HG02943 (cell line): ENCODE results near the gene RNU5D-1.
"Not testable (repeated sequence)": the region's sequence is repeated elsewhere in the genome, so short reads cannot be mapped to it uniquely, and the experiment has no call there.

Experiments
- ATAC-seq: cut with Tn5 transposase; IDR thresholded peaks from one replicate; pipeline ENCODE4 v1.9.1; 2021; ENCODE audit warnings: mild to moderate bottlenecking, low read depth, moderate library complexity; ENCODE audit not compliant: unreplicated experiment

RNU5D-1 gene

DNA sequence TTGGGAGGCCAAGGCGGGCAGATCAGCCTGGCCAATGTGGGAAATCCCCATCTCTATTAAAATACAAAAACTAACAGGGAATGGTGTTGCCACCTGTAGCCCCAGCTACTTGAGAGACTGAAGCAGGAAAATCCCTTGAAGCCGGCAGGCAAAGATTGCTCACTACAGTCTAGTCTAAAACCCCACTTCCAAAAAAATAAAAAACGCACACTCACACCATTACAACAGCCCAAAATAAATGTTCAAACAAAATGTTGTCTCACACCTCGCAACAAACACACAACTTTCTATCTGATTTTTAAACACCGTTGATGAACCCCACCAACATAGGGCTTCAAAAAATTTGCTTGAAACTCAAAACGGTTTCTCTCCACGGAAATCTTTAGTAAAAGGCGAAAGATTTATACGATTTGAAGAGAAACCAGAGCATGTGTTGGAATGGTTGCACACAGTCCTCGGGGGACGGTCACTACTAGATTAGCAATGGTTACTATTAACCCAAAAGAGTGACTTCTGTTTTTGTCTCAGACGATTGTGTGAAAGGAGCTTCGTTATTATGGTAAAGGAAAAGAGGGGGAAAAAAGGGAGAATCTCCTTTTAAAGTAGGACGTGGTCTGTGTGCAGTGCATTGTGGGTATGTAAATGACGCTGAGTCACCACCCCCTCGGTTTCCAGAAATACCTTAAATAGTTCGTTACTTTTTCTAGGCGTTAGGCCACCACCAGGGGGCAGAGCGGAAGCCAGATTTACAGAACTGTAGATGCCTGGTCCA is at the start of gene RNU5D-1:
Gene RNU5D-1, minus strand, starts transcription at position 430 of the 772 bp plus-strand sequence.
- ATAC-seq, result peak; percentile 57

DNA sequence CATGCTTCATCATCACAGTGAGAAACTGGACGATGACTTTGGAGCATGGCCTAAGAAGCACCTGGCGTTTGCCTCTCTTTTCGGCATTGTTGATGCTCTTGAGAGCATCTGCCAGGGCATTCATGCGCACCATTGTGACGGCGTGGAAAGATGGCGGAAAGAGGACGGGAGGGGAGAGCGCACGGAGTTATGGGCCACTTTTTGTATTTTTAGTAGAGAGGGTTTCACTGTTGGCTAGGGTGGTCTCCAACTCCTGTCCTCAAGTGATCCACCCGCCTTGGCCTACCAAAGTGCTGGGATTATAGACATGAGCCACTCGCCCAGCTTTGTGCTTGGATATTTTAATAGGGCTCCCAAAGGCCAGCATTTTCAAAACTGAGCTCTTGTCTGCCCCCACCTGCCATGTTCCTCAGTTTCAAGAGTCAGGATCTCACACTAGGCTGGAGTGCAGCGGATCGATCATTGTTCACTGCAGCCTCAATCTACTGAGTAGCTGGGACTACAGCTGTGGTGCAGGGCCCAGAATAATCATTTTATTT is 49.7 kb upstream of the RNU5D-1 start:
- ATAC-seq, result no peak

DNA sequence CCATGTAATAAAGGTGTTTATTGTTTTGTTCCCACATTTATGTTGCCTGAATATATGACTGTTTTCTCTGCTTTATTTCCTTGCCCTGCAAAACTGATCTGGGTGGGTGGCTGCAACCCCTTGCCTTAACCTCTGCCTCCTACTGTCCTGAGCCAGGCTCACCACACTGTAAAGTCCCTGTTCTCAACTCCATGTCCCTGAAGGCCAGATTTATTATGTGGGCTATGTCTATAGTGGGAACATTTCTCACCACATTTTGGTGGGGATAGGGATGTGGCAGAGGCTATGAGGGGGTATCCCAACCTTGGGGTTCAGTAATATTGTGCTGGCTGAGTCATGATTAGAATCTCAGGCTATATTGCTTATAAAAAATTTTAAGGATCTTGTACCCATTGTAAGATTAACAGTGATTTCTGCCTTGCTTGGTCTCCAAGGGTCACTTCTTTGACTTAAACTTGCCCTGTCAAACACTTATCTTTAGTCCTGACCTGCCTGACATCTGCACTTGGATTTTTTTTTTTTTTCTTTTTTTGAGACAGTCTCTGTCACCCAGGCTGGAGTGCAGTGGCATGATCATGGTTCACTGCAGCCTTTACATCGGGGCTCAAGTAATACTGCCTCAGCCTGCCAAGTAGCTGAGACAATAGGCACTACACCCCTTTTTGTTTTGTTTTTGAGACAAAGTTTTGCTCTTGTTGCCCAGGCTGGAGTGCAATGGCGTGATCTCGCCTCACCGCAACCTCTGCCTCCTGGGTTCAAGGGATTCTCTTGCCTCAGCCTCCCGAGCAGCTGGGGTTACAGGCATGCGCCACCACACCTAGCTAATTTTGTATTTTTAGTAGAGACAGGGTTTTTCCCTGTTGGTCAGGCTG is 48.0 kb upstream of the RNU5D-1 start:
- ATAC-seq, result no peak

DNA sequence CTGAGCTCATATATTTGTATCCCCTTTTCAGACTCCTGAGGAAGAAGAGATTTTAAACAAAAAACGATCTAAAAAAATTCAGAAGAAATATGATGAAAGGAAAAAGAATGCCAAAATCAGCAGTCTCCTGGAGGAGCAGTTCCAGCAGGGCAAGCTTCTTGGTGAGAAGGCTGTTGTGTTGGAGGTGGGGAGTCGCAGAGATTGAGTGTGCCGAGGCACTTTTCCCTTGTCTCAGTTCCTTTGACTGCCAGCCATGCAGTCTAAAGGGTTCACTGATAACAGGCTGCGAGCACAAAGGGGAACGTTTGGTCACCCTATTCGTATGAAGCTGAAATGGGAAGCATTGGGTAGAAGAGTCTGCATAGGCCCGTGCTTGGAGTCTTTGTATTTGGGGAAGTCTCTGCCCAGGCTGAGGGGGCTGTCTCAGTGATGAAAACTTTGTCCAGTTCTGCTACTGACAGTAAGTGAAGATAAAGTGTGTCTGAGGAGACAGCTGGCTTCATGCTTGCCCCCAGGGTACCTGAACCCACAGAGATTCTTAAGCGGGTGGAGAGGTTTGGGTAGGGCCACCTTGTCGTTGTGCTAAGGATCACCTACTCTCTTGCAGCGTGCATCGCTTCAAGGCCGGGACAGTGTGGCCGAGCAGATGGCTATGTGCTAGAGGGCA is 47.1 kb upstream of the RNU5D-1 start:
- no peak for ATAC-seq

DNA sequence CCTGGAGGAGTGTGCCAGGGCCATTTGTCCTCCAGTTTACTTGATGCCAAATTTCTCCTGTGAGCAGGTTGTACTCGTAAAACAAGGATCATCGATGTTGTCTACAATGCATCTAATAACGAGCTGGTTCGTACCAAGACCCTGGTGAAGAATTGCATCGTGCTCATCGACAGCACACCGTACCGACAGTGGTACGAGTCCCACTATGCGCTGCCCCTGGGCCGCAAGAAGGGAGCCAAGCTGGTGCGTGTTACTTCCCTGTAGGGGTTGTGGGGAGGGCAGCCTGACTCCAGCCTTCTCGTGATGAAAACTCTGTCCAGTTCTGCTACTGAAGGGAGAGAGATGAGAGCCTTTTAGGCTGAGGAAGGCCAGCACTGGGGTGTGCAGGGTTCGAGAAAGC is 46.6 kb upstream of the RNU5D-1 start:
- no peak for ATAC-seq

DNA sequence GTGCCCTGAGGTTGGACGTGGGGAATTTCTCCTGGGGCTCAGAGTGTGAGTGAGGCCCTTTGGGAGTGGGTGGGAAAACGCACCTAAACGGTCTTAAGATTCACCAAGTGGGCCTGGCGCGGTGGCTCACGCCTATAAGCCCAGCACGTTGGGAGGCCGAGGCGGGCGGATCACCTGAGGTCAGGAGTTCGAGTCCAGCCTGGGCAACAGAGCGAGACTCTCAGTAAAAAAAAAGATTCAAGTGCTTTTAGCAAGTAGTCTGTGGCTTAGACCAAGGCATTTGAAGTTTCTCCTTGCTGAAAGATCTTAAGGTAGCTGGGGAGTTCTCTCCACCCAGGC is 45.7 kb upstream of the RNU5D-1 start:
- ATAC-seq, result no peak

DNA sequence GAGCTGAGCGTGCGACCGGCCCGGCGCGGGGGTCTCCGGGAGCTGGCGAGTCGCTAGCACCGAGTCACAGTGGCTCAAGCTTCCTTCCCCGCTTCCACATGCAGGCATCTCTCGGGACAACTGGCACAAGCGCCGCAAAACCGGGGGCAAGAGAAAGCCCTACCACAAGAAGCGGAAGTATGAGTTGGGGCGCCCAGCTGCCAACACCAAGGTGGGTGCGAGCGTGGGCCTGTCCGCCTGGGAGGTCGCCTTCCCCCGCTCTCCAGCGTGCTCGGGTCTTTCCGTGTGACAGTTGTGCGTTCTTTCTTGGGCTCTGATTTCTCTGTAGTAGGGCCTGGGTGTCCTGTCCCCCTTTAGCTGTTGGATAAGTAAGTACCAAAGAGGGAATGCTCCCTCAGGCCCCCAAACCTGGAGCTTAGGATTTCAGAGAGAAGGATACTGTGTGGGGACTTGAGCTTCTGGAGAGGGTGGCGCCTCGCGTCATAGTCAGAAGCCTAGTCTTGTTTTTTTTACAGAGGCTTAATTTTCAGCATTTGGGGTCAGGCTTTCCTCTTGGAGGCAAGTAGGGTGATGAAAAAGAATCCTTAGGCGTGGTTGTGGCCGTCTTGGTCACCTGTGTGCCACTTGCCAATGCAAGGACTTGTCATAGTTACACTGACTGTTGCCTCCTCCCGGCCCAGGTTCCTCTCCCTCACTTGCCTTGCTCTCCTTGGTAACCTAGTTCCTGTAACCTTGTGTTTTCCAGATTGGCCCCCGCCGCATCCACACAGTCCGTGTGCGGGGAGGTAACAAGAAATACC is 45.2 kb upstream of the RNU5D-1 start:
- peak; percentile 19 for ATAC-seq

DNA sequence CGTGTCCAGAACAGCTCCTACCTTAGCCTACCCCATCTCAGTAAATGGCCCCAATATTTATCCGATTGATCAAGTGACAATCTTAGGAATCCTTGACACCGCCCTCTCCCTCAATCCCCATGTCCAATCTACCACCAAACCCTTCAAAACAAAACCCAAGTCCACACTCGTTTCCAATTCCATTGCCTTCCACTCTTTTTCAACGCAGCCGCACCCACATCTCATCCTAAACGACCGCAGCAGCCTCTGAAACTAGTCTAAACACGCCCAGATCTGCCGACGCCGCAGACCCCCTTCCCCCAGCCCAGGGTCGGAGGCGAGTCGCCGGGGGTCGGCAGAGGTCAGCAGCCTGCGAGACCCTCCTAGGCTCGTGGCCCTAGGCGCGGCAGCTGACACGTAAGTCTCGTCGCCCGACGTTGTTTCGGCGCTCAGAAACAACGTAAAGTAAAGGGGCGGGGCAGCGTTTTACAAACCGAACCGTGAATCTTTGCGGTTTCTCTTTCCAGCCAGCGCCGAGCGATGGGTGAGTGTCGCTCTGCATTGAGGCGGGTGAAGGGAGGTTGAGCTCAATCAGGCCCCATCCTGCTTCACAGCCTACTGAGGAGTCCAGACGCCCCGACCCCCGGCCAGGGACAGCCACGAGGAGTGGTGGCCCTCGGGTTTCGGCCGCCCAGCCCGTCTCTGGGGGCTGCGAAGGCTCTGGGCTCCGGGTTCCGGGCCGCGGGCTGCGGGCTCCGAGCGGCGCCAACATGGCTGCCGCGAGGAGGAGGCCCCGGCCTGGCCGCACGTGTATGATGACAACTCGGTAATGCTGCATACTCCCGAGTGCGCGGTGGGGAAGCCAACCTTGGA is 44.3 kb upstream of the RNU5D-1 start, which contains the start of gene RPS8:
Gene RPS8, plus strand, starts transcription at position 463 of the 852 bp plus-strand sequence. Its CDS starts 57 bp downstream, at position 520.
- peak; percentile 64 for ATAC-seq

DNA sequence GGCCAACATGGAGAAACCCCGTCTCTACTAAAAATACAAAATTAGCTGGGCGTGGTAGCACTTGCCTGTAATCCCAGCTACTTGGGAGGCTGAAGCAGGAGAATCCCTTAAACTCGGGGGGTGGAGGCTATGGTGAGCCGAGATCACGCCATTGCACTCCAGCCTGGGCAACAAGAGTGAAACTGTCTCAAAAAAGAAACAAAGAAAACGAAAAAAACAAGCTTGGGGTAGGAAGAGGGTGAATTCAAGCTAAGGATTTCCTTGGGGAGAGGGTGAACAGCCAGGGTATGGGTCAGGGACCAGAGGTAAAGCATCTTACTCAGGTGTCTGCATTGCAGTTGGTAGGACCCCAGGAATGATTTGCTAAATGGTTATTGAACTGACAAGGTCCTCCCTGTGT is 35.5 kb upstream of the RNU5D-1 start:
- not testable (repeated sequence) for ATAC-seq

DNA sequence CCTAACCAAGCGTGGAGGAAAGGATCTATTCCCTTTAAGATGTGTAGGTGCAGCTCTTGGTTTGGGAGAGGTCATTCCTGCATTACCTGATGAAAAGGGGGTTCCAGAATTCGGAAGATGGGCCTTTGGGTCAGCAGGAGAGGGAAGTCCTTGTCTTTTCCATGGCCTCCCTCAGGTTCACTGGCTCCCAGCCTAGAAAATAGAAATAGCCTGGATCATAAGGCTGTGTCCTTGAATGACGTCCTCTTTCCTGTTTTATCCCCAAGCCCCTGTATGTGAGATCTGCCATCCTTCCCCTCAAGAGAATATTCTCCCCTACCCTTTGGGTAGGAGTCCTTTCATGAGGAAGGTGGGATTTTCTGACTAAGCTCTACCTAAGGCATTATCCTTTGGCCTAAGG is 29.9 kb upstream of the RNU5D-1 start:
- no peak for ATAC-seq

DNA sequence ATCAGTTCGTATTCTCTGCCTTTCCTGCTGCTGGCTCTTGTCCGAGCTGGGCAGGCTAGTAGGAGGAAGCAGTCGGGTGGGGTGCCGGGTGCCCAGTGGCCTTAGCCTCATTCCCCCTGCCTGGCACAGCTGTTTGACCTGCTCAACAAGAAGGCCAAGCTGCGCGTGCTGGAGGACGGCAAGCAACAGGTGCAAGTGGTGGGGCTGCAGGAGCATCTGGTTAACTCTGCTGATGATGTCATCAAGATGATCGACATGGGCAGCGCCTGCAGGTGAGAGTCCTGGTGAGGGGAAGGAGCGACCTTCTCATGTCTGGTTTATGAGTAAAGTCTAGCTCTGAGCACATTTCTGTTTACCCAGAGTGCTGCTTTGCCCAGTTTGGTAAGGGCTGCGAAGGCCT is 28.1 kb upstream of the RNU5D-1 start:
- ATAC-seq, result no peak

DNA sequence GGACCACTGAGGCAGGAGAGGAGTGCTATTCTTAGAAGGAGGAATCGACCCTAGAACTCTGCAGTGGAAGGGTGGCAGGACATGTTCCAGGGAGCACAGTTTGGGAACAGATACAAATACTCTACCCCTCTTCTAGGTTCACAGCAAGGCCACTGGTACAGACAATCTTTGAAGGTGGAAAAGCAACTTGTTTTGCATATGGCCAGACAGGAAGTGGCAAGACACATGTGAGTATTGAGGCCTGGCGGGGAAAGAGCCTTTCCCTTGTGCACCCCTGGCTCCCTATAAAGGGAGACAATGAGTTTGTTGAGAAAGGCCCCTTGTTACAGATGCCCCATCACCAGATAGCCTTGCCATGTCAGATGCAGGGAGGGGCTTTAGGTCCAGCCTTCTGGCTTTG is 26.4 kb upstream of the RNU5D-1 start:
- ATAC-seq, result no peak

DNA sequence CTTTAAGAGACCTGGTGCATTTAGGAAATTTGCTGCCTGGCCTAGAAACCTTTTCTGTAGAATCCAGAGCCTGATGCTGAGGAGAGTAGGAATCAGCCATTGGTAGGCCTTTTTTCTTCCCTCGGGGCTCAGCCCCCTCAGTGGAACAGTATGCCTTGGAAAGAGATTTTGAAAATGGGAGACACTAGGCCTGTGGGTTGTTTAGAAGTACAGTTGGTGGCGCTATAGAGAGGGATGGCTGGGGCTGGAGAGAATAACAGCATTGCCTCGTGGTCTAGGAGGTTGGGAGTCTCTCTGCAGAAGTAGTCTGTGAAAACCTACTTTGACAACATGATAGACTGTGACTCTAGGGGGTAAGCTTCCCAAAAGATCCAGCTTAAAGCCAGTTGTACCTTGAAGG is 16.9 kb upstream of the RNU5D-1 start:
- ATAC-seq, result no peak

DNA sequence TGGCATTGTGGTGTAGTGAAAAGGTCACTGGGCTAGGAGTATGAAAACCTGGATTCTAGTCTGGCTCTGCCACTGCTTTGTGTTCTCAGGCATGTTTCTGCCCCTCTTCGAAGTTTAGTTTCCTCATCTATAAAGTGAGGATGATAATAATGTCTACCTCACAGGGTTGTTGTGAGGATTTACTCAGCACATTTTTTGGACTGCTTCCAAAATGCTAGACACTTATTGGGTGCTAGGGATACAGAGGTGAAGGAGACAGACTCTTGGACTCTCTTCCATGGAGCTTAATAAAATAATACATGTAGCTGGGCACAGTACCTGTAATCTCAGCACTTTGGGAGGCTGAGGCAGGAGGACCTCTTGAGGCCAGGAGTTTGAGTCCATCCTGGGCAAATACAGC is 12.2 kb upstream of the RNU5D-1 start:
- ATAC-seq, result no peak

DNA sequence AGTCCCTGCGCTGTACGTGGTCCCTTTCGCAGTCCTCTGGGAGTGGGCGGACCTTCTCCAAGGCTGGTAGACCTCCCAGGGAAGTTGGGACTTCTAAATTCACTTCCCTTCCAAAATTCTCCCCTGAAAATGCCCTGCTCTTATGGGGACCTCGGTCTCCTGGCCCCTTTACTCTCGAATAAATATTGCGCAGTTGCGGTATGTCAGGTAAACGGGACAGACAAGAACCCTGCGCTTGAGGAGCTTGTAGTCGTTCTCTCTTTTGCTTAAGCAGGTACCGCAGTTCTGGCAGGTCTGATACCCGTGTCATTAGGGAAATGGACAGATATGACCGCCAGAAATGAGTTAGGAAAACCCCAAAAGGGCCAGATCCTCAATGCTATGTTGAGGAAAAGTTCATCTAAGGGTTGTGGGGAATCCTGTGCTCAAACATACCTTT is 9.2 kb upstream of the RNU5D-1 start:
- no peak for ATAC-seq

DNA sequence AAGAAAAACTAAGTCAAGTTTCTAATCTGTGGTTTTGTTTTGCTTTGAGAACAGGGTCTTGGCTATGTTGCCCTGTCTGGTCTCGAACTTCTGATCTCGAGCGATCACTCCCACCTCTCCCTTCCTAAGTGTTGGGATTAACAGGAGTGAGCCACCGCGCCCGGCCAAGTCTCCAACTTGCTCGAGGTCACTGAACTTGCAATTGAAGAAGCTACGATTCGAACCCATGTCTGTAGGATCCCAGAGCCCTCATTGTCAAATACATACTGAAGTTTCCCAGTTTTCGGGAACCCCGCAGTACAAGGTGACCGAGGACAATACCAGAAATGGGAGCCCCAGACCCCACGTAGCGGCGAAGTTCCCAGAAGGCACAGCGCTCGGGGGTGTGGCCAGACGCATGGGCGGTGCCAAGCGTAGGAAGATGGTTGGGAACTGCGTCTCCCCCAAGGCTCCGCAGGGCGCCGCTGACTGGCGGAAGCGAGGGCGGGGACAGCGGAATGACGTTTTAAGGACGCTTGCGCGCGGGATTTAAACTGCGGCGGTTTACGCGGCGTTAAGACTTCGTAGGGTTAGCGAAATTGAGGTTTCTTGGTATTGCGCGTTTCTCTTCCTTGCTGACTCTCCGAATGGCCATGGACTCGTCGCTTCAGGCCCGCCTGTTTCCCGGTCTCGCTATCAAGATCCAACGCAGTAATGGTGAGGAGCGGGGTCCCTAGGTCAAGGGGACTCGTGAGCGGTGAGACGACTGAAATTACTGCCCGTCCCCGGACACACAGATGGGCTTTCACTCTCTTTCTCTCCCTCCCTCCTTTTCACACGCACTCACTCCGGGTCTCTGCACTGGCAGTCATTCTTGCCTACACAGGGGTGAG is 8.6 kb upstream of the RNU5D-1 start, which contains the start of gene KIF2C:
Gene KIF2C, plus strand, starts transcription at position 531 of the 872 bp plus-strand sequence. Its CDS starts 96 bp downstream, at position 627.
- peak; percentile 97 for ATAC-seq

DNA sequence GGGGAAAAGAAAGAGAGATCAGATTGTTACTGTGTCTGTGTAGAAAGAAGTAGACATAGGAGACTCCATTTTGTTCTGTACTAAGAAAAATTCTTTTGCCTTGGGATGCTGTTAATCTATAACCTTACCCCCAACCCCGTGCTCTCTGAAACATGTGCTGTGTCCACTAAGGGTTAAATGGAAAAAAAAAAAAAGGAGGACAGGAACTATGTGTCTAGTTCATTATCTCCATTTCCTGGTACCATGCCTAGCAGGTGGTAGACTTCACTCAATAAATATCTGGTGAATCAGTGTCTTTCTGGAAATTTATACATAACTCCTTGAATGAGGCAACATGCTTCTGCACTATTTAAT is 8.0 kb upstream of the RNU5D-1 start:
- ATAC-seq, result not testable (repeated sequence)

DNA sequence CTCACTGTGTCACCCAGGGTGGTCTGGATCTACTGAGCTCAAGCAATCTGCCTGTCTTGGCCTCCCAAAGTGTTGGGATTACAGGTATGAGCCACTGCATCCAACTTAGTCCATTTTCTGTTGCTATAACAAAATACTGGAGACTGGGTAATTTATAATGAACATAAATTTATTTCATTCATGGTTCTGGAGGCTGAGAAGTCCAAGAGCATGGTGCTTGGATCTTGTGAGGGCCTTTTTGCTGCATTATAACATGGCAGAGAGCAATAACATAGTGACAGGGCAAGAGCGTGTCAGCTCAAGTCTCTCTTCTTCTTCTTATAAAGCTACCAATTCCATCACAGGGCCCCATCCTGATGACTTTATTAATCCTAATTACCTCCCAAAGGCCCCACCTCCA is 5.0 kb upstream of the RNU5D-1 start:
- no peak for ATAC-seq
